COLO829 (cell line): ENCODE results near the gene LRRTM2.
A peak's percentile ranks its signal among the peaks of the same experiment; 100 is the strongest.

ENCODE experiments used
- DNase-seq: peaks from one replicate; pipeline ENCODE4 v3.0.0; 2012; ENCODE audit warnings: low spot score

LRRTM2 gene

GRCh38 chr5:138883211-138883610 lies 8.1 kb upstream of the LRRTM2 start:
- DNase-seq = no peak

GRCh38 chr5:138878437-138879235 lies 3.5 kb upstream of the LRRTM2 start:
- DNase-seq = no peak

GRCh38 chr5:138876811-138877210 lies 1.7 kb upstream of the LRRTM2 start:
- no peak for DNase-seq

GRCh38 chr5:138875946-138876345 lies 811 bp upstream of the LRRTM2 start:
- DNase-seq = no peak

GRCh38 chr5:138875552-138875875 lies 379 bp upstream of the LRRTM2 start:
- no peak for DNase-seq

GRCh38 chr5:138874241-138874640 lies 894 bp downstream of the LRRTM2 start:
- DNase-seq = no peak

- no peak for DNase-seq
Measured at GRCh38 chr5:138873466-138874221, 1.5 kb downstream of the LRRTM2 start.

- peak; percentile 58 for DNase-seq
Measured at GRCh38 chr5:138872841-138873465, 2.2 kb downstream of the LRRTM2 start.

GRCh38 chr5:138870611-138871010 lies 4.5 kb downstream of the LRRTM2 start:
- DNase-seq = no peak

GRCh38 chr5:138869763-138870500 lies 5.2 kb downstream of the LRRTM2 start:
- DNase-seq = no peak

GRCh38 chr5:138869038-138869437 lies 6.1 kb downstream of the LRRTM2 start:
- DNase-seq = no peak

GRCh38 chr5:138867011-138867410 lies 8.1 kb downstream of the LRRTM2 start:
- no peak for DNase-seq

GRCh38 chr5:138853132-138853531 lies 22.0 kb downstream of the LRRTM2 start:
- DNase-seq = no peak

GRCh38 chr5:138850865-138851435 lies 24.2 kb downstream of the LRRTM2 start:
- DNase-seq = no peak

GRCh38 chr5:138849882-138850281 lies 25.3 kb downstream of the LRRTM2 start:
- no peak for DNase-seq

GRCh38 chr5:138849439-138849838 lies 25.7 kb downstream of the LRRTM2 start:
- peak; percentile 11 for DNase-seq

- peak; percentile 22 for DNase-seq
Measured at GRCh38 chr5:138844812-138845513, 30.2 kb downstream of the LRRTM2 start.

GRCh38 chr5:138844125-138844461 lies 31.0 kb downstream of the LRRTM2 start:
- no peak for DNase-seq

GRCh38 chr5:138843316-138844124 lies 31.6 kb downstream of the LRRTM2 start:
- DNase-seq = no peak

GRCh38 chr5:138841531-138841930 lies 33.6 kb downstream of the LRRTM2 start:
- no peak for DNase-seq

- no peak for DNase-seq
Measured at GRCh38 chr5:138840103-138840502, 35.0 kb downstream of the LRRTM2 start.
